Trophoblast cell (in vitro differentiated cells and primary cell): ENCODE data around the gene AKR1C2.
"Not testable (repeated sequence)": the region's sequence is repeated elsewhere in the genome, so short reads cannot be mapped to it uniquely, and the experiment has no call there.

Experiments used
- DNase-seq, 2 donors: peaks; one replicate each; pipeline ENCODE4 v3.0.0-alpha.2; 2016
- H2AFZ ChIP-seq: 2 replicates; pipeline ENCODE4 v1.6.1; 2013; ENCODE audit warnings: low read length, moderate library complexity, mild to moderate bottlenecking; ENCODE audit not compliant: insufficient read depth, poor library complexity
- H2AK5ac ChIP-seq: 2 replicates; pipeline ENCODE4 v1.6.1; 2013; ENCODE audit warnings: mild to moderate bottlenecking, low read length
- H2BK120ac ChIP-seq: 2 replicates; pipeline ENCODE4 v1.6.1; 2013; ENCODE audit warnings: low read length, mild to moderate bottlenecking, moderate library complexity; ENCODE audit not compliant: insufficient read depth, poor library complexity
- H2BK12ac ChIP-seq: 2 replicates; pipeline ENCODE4 v1.6.1; 2013; ENCODE audit warnings: mild to moderate bottlenecking, low read length, moderate library complexity
- H2BK5ac ChIP-seq: 2 replicates; pipeline ENCODE4 v1.6.1; 2013; ENCODE audit warnings: low read length, low read depth, moderate library complexity, mild to moderate bottlenecking; ENCODE audit not compliant: poor library complexity
- H3K14ac ChIP-seq: 2 replicates; pipeline ENCODE4 v1.6.1; 2013; ENCODE audit warnings: mild to moderate bottlenecking, low read length
- H3K18ac ChIP-seq: 2 replicates; pipeline ENCODE4 v1.6.1; 2013; ENCODE audit warnings: mild to moderate bottlenecking, low read length
- H3K23ac ChIP-seq: 2 replicates; pipeline ENCODE4 v1.6.1; 2013; ENCODE audit warnings: low read length
- H3K27ac ChIP-seq: 2 replicates; pipeline ENCODE4 v1.5.1; 2013; ENCODE audit warnings: low read depth, mild to moderate bottlenecking, inconsistent platforms, low read length, moderate library complexity
- H3K27me3 ChIP-seq: 2 replicates; pipeline ENCODE4 v1.6.1; 2013; ENCODE audit warnings: inconsistent platforms, mild to moderate bottlenecking, low read length, moderate library complexity; ENCODE audit not compliant: insufficient read depth
- H3K36me3 ChIP-seq, 2 experiments: 1 replicate in 1 of 2; 2 replicates in 1 of 2; pipeline ENCODE4 v1.6.1; 2013; ENCODE audit warnings: low read length in 2 of 2, mild to moderate bottlenecking in 2 of 2, moderate library complexity in 1 of 2; ENCODE audit not compliant: insufficient read depth in 2 of 2, control insufficient read depth in 1 of 2
- H3K4ac ChIP-seq: 2 replicates; pipeline ENCODE4 v1.6.1; 2013; ENCODE audit warnings: low read depth, mild to moderate bottlenecking, low read length, moderate library complexity
- H3K4me1 ChIP-seq, 2 experiments: 1 replicate in 1 of 2; 2 replicates in 1 of 2; pipeline ENCODE4 v1.6.1; 2013; ENCODE audit warnings: low read length in 2 of 2, mild to moderate bottlenecking in 2 of 2, moderate library complexity in 1 of 2; ENCODE audit not compliant: insufficient read depth in 2 of 2, control insufficient read depth in 1 of 2
- H3K4me2 ChIP-seq: 2 replicates; pipeline ENCODE4 v1.6.1; 2013; ENCODE audit warnings: inconsistent platforms, mild to moderate bottlenecking, low read length, moderate library complexity
- H3K4me3 ChIP-seq: 2 replicates; pipeline ENCODE4 v1.5.1; 2013; ENCODE audit warnings: mild to moderate bottlenecking, low read depth, low read length, inconsistent platforms
- H3K79me1 ChIP-seq: one replicate; pipeline ENCODE4 v1.6.1; 2013; ENCODE audit warnings: low read length
- H3K79me2 ChIP-seq: 2 replicates; pipeline ENCODE4 v1.6.1; 2013; ENCODE audit warnings: low read length, mild to moderate bottlenecking; ENCODE audit not compliant: control insufficient read depth, insufficient read depth, poor library complexity
- H3K9ac ChIP-seq: 2 replicates; pipeline ENCODE4 v1.6.1; 2013; ENCODE audit warnings: mild to moderate bottlenecking, low read length
- H3K9me3 ChIP-seq: 2 replicates; pipeline ENCODE4 v1.6.1; 2013; ENCODE audit warnings: low read depth, mild to moderate bottlenecking, control low read depth, inconsistent platforms, low read length; ENCODE audit not compliant: insufficient read depth
- H4K12ac ChIP-seq: 2 replicates; pipeline ENCODE4 v1.6.1; 2013; ENCODE audit warnings: low read depth, mild to moderate bottlenecking, low read length, moderate library complexity
- H4K8ac ChIP-seq: 2 replicates; pipeline ENCODE4 v1.6.1; 2013; ENCODE audit warnings: low read depth, mild to moderate bottlenecking, low read length, moderate library complexity
- H4K91ac ChIP-seq: one replicate; pipeline ENCODE4 v1.6.1; 2013; ENCODE audit warnings: low read depth, mild to moderate bottlenecking, low read length, moderate library complexity
- WGBS: extraction: QIAGEN DNeasy Blood & Tissue Kit; methylation state at CpG from one replicate; pipeline ENCODE4 v1.1.7; 2013; ENCODE audit warnings: missing lambda C conversion rate; ENCODE audit not compliant: insufficient read length, insufficient coverage; ENCODE audit errors: extremely low coverage; 5-methylcytosine and 5-hydroxymethylcytosine counted together

Gene AKR1C2

GRCh38 chr10:4998671-4999070 lies 5.0 kb downstream of the AKR1C2 start:
- H2BK12ac ChIP-seq: no peak overlapping the region
- no peak overlapping the region for H3K4ac ChIP-seq
- no peak overlapping the region for H4K8ac ChIP-seq
- H2BK120ac ChIP-seq: no peak overlapping the region
- no peak overlapping the region for H3K18ac ChIP-seq
- H2AFZ ChIP-seq: no peak overlapping the region
- H3K14ac ChIP-seq: no peak overlapping the region
- no peak overlapping the region for H4K91ac ChIP-seq
- H3K4me3 ChIP-seq: no peak overlapping the region
- H3K36me3 ChIP-seq: no peaks in the 10 kb centered on the region
- DNase-seq: no peak
- H3K79me2 ChIP-seq: no peaks in the 10 kb centered on the region
- H3K4me1 ChIP-seq: no peaks in the 10 kb centered on the region
- H2BK5ac ChIP-seq: no peak overlapping the region
- H3K23ac ChIP-seq: no peak overlapping the region
- no peak overlapping the region for H3K27ac ChIP-seq
- WGBS: no CpG with 5 or more reads among the region's 5 CpGs
- no peaks in the 10 kb centered on the region for H3K27me3 ChIP-seq
- no peak overlapping the region for H3K4me2 ChIP-seq
- no peak overlapping the region for H4K12ac ChIP-seq
- H3K9me3 ChIP-seq: no peaks in the 10 kb centered on the region
- no peak overlapping the region for H3K9ac ChIP-seq
- H2AK5ac ChIP-seq: no peak overlapping the region
- no peaks in the 10 kb centered on the region for H3K79me1 ChIP-seq

- H3K4ac ChIP-seq, H3K9ac ChIP-seq, H3K23ac ChIP-seq, H3K27me3 ChIP-seq, H3K4me1 ChIP-seq, H3K18ac ChIP-seq, H3K79me2 ChIP-seq, DNase-seq, H4K91ac ChIP-seq, H3K36me3 ChIP-seq, H4K12ac ChIP-seq, H3K14ac ChIP-seq, H3K79me1 ChIP-seq, H3K4me3 ChIP-seq, H3K9me3 ChIP-seq, H2BK120ac ChIP-seq, H3K4me2 ChIP-seq, H4K8ac ChIP-seq, H2AK5ac ChIP-seq, H3K27ac ChIP-seq, H2BK5ac ChIP-seq, H2BK12ac ChIP-seq, H2AFZ ChIP-seq: not testable (repeated sequence)
Measured at GRCh38 chr10:4994260-4994659, 9.4 kb downstream of the AKR1C2 start.

GRCh38 chr10:4992564-4992963 lies 11.1 kb downstream of the AKR1C2 start:
- not testable (repeated sequence) for H2BK120ac ChIP-seq, H3K27ac ChIP-seq

GRCh38 chr10:4991463-4991862 lies 12.2 kb downstream of the AKR1C2 start:
- H3K4ac ChIP-seq: not testable (repeated sequence)

More at GRCh38 chr10:4992564-4992963, 11.1 kb downstream of the AKR1C2 start:
- DNase-seq, H3K14ac ChIP-seq, H2BK5ac ChIP-seq, H4K12ac ChIP-seq, H2AFZ ChIP-seq, H2AK5ac ChIP-seq, H3K9ac ChIP-seq, H3K79me2 ChIP-seq, H3K23ac ChIP-seq, H4K91ac ChIP-seq, H4K8ac ChIP-seq, H2BK12ac ChIP-seq, H3K79me1 ChIP-seq, H3K27me3 ChIP-seq, H3K4me3 ChIP-seq, H3K9me3 ChIP-seq, H3K4me1 ChIP-seq, H3K4me2 ChIP-seq, H3K18ac ChIP-seq, H3K4ac ChIP-seq, H3K36me3 ChIP-seq: not testable (repeated sequence)
- no CpG with 5 or more reads among the region's 10 CpGs for WGBS

More at GRCh38 chr10:4991463-4991862, 12.2 kb downstream of the AKR1C2 start:
- H3K27ac ChIP-seq, H2BK5ac ChIP-seq, H3K23ac ChIP-seq, H3K9me3 ChIP-seq, H3K4me3 ChIP-seq, H2BK12ac ChIP-seq, H4K12ac ChIP-seq, H3K14ac ChIP-seq, H3K9ac ChIP-seq, H3K4me2 ChIP-seq, H2AFZ ChIP-seq, H3K4me1 ChIP-seq, H3K79me2 ChIP-seq, H2AK5ac ChIP-seq, H3K79me1 ChIP-seq, H3K27me3 ChIP-seq, DNase-seq, H4K8ac ChIP-seq, H3K18ac ChIP-seq, H3K36me3 ChIP-seq, H4K91ac ChIP-seq, H2BK120ac ChIP-seq: not testable (repeated sequence)
- WGBS: no CpG with 5 or more reads among the region's 6 CpGs
